Spleen (tissue), 11 donors: ENCODE measurements around the gene MTA1. TPM values are rescaled to one million over a fixed set of nuclear protein-coding genes. Genes with fewer than 3 reads are reported as not detected.

Experiments
- DNase-seq: peaks from one replicate; pipeline ENCODE4 v3.0.0-alpha.2; 2020
- H3K27ac ChIP-seq, 8 donors: fragments of 200-600 bp; sonication (generic) in 7 of 8; 1 replicate in 4 of 8; 2 replicates in 4 of 8; pipeline versions ENCODE4 v1.5.0 to v1.8.0; 2016 to 2021; ENCODE audit warnings: inconsistent platforms in 4 of 8, mild to moderate bottlenecking in 4 of 8, moderate library complexity in 1 of 8
- H3K27me3 ChIP-seq, 7 donors: fragments of 200-600 bp; sonication (generic) in 6 of 7; replicated peaks in 1 of 7; 1 replicate in 4 of 7; 2 replicates in 3 of 7; pipeline versions ENCODE4 v1.5.0 to v1.8.0; 2016 to 2021; ENCODE audit warnings: inconsistent platforms in 3 of 7, mild to moderate bottlenecking in 1 of 7
- H3K36me3 ChIP-seq, 6 donors: fragments of 200-600 bp; sonication (generic) in 5 of 6; 1 replicate in 4 of 6; 2 replicates in 2 of 6; pipeline versions ENCODE4 v1.5.0 to v1.8.0; 2016 to 2021; ENCODE audit warnings: inconsistent platforms in 2 of 6
- H3K4me1 ChIP-seq, 6 donors: fragments of 200-600 bp; sonication (generic) in 5 of 6; 1 replicate in 3 of 6; 2 replicates in 3 of 6; pipeline versions ENCODE4 v1.5.0 to v1.8.0; 2016 to 2021; ENCODE audit warnings: inconsistent platforms in 3 of 6
- H3K4me3 ChIP-seq, 8 donors: fragments of 200-600 bp; sonication (generic) in 7 of 8; 1 replicate in 4 of 8; 2 replicates in 4 of 8; pipeline versions ENCODE4 v1.5.0 to v1.8.0; 2016 to 2021; ENCODE audit warnings: inconsistent platforms in 4 of 8, mild to moderate bottlenecking in 4 of 8, moderate library complexity in 2 of 8
- H3K9me3 ChIP-seq, 8 donors: fragments of 200-600 bp; sonication (generic) in 7 of 8; 1 replicate in 4 of 8; 2 replicates in 4 of 8; pipeline versions ENCODE4 v1.5.0 to v1.8.0; 2016 to 2021; ENCODE audit warnings: inconsistent platforms in 4 of 8
- CTCF ChIP-seq, 11 experiments: fragments of 200-600 bp in 7 of 11; fragments of 450-650 bp in 4 of 11; sonication (generic) in 4 of 11; IDR thresholded peaks in 8 of 11; conservative IDR thresholded peaks in 3 of 11; 1 replicate in 7 of 11; 2 replicates in 4 of 11; pipeline versions ENCODE4 v1.4.0 to v1.8.0; 2016 to 2021; ENCODE audit warnings: antibody characterized with exemption in 11 of 11, inconsistent platforms in 4 of 11, mild to moderate bottlenecking in 1 of 11
- POLR2A ChIP-seq, 3 donors: fragments of 450-650 bp; IDR thresholded peaks; one replicate each; pipeline ENCODE4 v1.5.1; 2017; ENCODE audit warnings: antibody characterized with exemption in 3 of 3, mild to moderate bottlenecking in 1 of 3
- POLR2AphosphoS5 ChIP-seq, 3 donors: sonication (generic); formaldehyde crosslinking; IDR thresholded peaks; one replicate each; pipeline ENCODE4 v1.5.1; 2017; ENCODE audit warnings: antibody characterized with exemption in 3 of 3
- WGBS, 5 donors: extraction: QIAGEN DNeasy Blood & Tissue Kit in 3 of 5; methylation state at CpG; one replicate each; pipeline versions ENCODE4 v1.1.5 to v1.1.7; 2013 to 2018; 5-methylcytosine and 5-hydroxymethylcytosine counted together
- intact Hi-C: fragments of 100-400 bp; cut with DNase I; formaldehyde crosslinking; loops from one replicate; pipeline ENCODE4 v1.15.0; 2023; ENCODE audit warnings: low total_unique reads
- polyA plus RNA-seq, 3 donors: library from polyadenylated mRNA; stranded (reverse); fragments of 200-250 nt; gene quantifications; one replicate each; pipeline ENCODE4 v1.2.1, GENCODE V29; 2013
- total RNA-seq, 7 donors: library from RNA; depleted of rRNA in 3 of 7; stranded (reverse); fragments of >200 nt in 3 of 7; fragmentation: NEBNext Ultra II Directional in 4 of 7; extraction: Animal tissue kit (Norgen Biotek cat#: 25700) in 4 of 7; gene quantifications; one replicate each; pipeline versions ENCODE4 v1.1.0 to v1.2.1, GENCODE V29; 2016 to 2021
- donor health status: healthy with polysubstance abuse.
- donor health status: DM: no; HTN: no; CAD: no; lungs with moderate emphysema.
- donor health status: DM: no; HTN: no; CAD: no.
- donor health status: Bipolar disorder and iron deficiency.
- donor health status: healthy.
- donor health status: DM: no; HTN: no; CAD: no.
- donor health status: DM: yes; HTN: yes; CAD: no.

The MTA1 gene
- total and polyA plus RNA-seq, 10 donors, result 33.0 to 128 (median 78.2) TPM

GRCh38 chr14:105376521-105377440 is 42.8 kb upstream of the MTA1 start:
- intact Hi-C loops, result no loop called here
- 87 to 95% (median 92%) methylated on average over 19 to 34 of the region's 34 CpGs for WGBS, 5 donors
- no peak for DNase-seq
- Histone ChIP-seq H3K27me3 (no peaks in the 10 kb centered on the region), H3K9me3 (no peaks in the 10 kb centered on the region), H3K4me3 (no peak overlapping the region), H3K36me3 (peaks cover 0 to 35% (median 14%) of the 10 kb centered on the region in 6 donors), H3K27ac (no peak overlapping the region), H3K4me1 (peaks cover 0 to 14% (median 0%) of the 10 kb centered on the region in 6 donors)
- TF ChIP-seq POLR2AphosphoS5 (IDR thresholded peaks at IDR 0.05) (peak in 1 of 3 donors; percentile 32), CTCF (IDR thresholded peaks at IDR 0.05 in 8 of 11, conservative IDR thresholded peaks at IDR 0.05 in 3 of 11) (no peak)

GRCh38 chr14:105377555-105378182 is 42.0 kb upstream of the MTA1 start:
- TF ChIP-seq POLR2AphosphoS5 (IDR thresholded peaks at IDR 0.05) (no peak), CTCF (IDR thresholded peaks at IDR 0.05 in 8 of 11, conservative IDR thresholded peaks at IDR 0.05 in 3 of 11) (no peak), POLR2A (IDR thresholded peaks at IDR 0.05) (no peak)
- intact Hi-C loops, result no loop called here
- H3K4me3 ChIP-seq, result no peak overlapping the region
- 83 to 93% (median 90%) methylated on average over 23 of the region's 23 CpGs for WGBS, 5 donors
- no peak for DNase-seq
- H3K4me1 ChIP-seq, result peaks cover 0 to 14% (median 0%) of the 10 kb centered on the region in 6 donors
- peaks cover 0 to 40% (median 22%) of the 10 kb centered on the region in 6 donors for H3K36me3 ChIP-seq
- H3K27ac ChIP-seq, result no peak overlapping the region
- H3K9me3 ChIP-seq, result no peaks in the 10 kb centered on the region
- no peaks in the 10 kb centered on the region for H3K27me3 ChIP-seq

DNA sequence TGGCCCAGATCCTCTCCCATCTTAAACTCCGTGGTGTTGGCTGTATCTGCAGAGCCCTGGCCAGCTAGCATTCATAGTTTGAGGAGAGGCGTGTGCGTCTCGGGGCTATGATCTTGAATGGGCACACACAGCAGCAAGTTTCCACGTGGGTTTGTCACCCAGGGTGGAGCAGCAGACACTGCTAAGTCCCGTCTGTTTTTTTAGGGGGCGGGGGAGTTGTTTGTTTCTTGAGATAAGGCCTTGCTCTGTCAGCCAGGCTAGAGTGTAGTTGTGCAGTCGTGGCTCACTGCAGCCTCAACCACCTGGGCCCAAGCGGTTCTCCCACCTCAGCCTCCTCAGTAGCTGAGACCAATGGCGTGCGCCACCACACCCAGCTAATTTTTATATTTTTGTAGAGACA is 41.4 kb upstream of the MTA1 start:
- Histone ChIP-seq H3K27me3 (no peaks in the 10 kb centered on the region), H3K4me1 (peaks cover 0 to 14% (median 0%) of the 10 kb centered on the region in 6 donors), H3K4me3 (no peak overlapping the region), H3K9me3 (no peaks in the 10 kb centered on the region), H3K36me3 (peaks cover 0 to 45% (median 27%) of the 10 kb centered on the region in 6 donors), H3K27ac (no peak overlapping the region)
- intact Hi-C loops, result no loop called here
- WGBS, 5 donors, result 77 to 89% (median 85%) methylated on average over 10 to 11 of the region's 11 CpGs
- DNase-seq, result no peak
- no peak for TF ChIP-seq POLR2A (IDR thresholded peaks at IDR 0.05)
- TF ChIP-seq POLR2AphosphoS5 (IDR thresholded peaks at IDR 0.05), result no peak
- no peak for TF ChIP-seq CTCF (IDR thresholded peaks at IDR 0.05 in 8 of 11, conservative IDR thresholded peaks at IDR 0.05 in 3 of 11)
